ENCODE data around the gene SRGAP3.

Gene SRGAP3

DNA sequence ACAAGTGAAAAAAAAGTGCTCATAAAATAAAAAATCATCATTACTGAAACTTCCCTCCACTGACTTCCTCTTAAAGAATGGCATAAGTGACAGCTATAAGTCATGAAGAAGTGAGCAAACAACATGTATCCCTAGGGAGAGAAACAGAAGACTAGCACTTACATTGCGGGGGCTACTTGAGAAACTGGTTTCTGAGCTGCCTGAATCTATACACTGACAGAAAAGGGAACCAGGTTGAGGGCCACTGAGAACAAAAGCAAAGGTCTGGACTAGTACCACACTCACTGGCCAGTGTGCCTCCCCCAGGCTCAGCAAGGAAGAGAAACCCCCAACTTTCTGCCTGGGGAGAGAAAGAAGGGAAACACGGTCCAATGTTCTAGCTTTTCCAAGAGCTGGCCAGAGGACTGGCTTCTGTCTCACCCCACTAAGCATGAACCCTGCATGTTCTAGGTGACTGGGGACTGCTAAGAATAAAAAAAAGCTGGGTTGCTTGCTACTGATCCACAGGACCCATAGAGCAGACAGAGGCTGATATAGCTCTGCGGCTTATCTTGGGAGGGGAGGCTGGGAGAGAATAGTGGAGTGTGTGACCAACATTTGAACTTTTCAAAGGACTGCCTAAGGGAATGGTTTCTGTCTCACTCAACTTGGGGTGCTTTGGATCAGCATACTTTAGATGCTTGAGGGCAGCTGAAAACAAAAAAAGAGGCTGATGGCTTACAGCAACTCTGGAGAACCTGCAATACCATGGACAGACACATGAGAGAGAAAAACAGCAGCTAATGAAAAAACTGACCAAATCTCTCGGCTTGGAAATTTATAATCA, 294.3 kb downstream of the SRGAP3 start:
- in situ Hi-C loops (cut with HindIII; ENCODE audit: low sequenced_read_pairs), result no loop called here

DNA sequence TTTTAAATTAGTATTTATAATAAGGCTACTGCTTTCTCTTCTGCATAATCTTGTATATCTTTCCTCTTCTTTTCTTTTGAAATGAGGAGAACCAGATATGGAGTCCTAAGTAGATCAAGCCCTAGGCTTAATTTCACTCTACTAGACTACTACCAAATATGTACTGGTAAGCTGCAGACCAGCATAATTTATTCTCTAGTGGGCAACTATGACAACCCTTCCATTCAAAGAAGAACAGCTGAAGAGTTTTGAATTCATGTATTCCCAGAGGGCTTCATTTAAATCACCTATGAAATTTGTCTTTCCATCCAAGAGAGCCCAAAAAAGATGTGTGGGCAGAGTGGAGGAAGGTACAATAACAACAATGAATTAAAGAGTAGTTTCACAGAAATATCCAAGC, 296.1 kb downstream of the SRGAP3 start:
- in situ Hi-C loops (cut with HindIII; ENCODE audit: low sequenced_read_pairs), result no loop called here

DNA sequence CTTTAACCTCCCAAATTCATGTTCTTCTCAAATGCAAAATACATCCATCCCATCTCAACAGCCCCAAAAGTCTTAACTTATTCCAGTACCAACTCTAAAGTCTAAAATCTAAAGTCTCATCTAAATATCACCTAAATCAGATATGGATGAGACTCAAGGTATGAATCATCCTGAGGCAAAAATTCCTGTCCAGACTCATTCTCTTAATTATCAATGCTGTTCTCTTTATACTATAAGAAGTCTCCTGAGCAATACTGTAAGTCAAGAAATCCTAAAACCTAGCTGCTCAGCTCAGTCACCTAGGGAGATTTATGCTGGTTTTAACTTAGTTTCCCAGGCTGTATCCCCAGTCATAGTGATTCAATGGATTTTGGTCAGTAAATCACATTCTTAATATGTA, 297.3 kb downstream of the SRGAP3 start:
- in situ Hi-C loops (cut with HindIII; ENCODE audit: low sequenced_read_pairs), result no loop called here

DNA sequence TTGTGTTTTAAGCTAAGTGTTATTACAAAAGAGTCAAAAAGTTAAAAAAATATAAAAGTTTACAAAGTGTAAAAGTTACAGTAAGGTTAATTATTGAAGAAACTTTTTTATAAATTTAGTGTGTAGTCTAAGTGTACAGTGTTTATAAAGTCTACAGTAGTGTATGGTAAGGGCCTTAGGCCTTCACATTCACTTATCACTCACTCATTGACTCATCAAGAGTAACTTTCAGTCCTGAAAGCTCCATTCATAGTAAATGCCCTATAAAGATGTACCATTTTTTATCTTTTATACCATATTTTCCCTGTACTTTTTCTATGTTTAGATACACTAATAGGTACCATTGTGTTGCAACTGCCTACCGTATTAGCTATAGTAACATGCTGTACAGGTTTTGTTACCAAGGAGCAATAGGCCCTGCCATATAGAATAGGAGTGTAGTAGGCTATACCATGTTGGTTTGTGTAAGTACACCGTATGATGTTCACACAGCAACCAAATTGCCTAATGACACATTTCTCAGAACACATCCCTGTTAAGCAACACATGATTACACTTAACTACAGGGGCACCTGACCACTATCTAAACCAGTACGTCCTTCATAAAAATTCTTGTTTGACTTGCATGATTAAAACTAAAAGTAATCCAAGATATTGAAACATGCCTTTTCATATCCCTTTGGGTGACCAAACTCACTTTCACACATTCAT, 303.4 kb downstream of the SRGAP3 start:
- in situ Hi-C loops (cut with HindIII; ENCODE audit: low sequenced_read_pairs), result no loop called here

DNA sequence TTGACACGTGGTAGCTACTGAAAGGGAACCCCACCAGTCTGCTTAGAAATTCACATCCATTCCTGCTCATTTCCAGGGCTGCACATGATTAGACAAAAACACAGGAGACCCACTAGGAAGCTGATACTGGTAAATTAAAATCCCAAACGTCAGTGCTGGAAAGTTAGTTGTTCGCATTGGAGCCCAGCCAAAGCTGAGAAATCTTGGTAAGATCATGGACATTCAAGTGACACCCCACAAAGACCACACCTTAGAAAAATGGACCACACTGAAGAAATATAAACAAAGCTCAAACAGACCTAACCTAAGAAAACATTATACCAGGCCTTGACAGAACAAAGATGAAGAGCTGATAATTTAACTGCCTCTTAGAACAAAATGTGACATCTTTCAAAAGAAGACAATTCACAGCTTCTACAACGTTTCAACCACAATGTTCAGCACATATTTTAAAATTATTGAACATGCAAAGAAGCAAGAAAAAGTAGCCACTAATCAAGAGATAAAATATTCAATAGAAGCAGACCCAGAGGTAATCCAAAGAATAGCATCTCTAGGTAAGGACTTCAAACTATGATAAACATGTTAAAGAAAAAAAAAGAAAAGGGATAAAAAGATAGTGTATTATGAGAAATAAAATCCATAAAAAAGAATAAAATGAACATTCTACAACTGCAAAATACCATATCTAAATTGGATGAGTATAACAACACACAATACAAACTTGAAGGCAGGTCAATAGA, 306.5 kb downstream of the SRGAP3 start:
- in situ Hi-C loops (cut with HindIII; ENCODE audit: low sequenced_read_pairs), result no loop called here

DNA sequence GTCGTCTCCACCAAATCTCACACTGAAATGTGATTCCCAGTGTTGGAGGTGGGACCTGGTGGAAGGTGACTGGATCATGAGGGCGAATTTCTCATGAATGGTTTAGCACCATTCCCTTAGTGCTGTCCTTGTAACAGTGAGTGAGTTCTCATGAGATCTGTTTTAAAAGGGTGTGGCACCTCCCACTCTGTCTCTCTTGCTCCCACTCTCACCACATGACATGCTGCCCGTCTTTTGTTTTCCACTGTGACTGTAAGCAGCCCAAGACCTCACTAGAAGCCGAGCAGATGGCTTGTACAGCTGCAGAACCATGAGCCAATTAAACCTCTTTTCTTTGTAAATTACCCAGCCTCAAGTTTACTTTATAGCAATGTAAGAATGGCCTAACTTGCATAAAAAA, 307.3 kb downstream of the SRGAP3 start:
- in situ Hi-C loops (cut with HindIII; ENCODE audit: low sequenced_read_pairs), result no loop called here

DNA sequence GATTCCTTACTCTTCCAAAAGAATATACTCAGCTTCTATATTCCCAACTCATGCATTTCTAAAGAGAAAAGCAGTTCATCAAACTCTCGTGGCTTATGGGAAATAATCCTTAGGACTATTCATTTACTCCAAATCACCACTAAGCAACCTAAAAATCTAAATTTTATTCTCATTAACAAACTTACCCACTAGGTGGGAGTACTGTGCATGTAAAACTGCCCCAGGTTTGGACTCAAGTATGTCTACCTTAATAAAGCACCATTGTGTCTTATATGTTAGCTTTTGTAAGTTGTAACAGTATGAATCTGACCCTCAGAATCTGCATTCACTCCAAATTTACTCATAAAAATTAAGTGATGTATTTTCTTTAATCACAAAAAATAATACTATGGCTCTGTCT, 311.4 kb downstream of the SRGAP3 start:
- in situ Hi-C loops (cut with HindIII; ENCODE audit: low sequenced_read_pairs), result no loop called here

DNA sequence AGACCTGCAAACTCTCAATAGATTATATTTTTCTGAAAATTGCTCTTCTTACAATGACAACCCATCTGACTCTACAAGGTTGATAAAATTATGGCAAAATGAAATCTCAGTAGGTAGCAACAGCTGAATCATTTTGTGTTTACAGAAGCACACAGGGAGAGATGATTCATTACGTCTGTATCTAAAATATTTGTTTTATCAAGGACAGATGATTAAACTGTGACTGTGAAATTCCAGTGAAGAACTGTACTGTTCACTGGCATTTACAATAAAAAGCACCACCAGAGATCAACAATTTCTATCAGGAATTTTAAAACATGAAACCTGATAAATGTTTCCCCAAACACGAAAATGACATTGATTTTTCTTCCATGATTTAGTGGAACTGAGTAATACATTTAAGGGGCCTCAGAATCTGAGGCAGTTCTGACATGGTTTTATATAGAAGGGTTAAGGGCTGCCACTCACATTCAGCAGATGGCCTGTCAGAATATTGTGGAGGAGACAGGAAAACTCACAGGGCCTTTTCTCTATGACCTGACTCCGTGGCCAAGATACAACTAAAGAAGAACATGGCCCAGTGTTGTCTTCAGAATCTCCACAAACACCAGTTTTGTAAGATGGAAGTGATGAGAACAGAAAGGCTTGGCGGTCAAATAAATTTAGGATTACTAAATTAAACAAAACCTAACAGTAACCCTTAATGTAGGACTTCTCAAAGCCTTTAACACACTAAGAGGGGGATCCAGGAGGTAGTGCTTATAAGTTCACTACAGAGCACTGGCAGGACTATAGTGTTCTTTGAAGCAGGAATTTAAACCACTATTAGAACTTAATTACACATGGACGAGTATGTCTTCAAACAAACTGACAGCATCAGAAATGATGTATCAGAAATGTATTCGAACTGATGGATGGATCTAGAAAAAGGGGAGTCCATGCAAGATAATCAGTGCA, 312.1 kb downstream of the SRGAP3 start:
- in situ Hi-C loops (cut with HindIII; ENCODE audit: low sequenced_read_pairs), result no loop called here

DNA sequence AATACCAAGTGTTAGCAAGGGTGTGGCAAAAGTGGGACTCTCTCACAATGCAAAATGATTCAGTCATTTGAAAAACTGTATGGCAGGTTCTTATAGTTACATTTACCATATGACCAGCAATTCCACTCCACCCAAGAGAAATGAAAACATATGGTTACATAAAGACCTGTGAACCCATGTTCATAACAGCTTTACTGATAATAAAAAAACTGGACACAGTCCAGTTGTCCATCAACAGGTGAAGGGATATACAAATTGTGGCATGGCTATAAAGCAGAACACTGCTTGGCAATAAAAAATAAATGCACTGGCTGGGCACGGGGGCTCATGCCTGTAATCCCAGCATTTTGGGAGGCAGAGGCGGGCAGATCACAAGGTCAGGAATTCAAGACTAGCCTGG, 316.9 kb downstream of the SRGAP3 start:
- in situ Hi-C loops (cut with HindIII; ENCODE audit: low sequenced_read_pairs), result no loop called here

DNA sequence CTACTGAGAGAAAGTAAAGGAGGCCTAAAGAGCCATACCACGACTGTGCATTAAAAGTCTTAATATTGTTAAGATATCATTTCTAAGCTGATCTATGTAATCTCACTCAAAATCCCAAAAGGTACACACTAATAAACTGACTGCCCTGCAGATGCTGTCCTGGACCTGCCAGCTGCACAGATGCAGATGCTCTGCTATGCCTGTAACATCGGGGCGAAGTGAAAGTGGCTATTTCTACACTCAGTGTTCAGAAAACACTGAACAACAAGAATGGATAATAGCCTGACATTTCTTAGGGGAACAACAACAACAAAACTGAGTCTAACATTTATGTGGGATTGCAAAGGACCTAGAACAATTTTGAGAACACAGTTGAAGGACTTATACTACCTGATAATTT, 318.1 kb downstream of the SRGAP3 start:
- in situ Hi-C loops (cut with HindIII; ENCODE audit: low sequenced_read_pairs), result no loop called here

All from endothelial cell of hepatic sinusoid (primary cell).